GM12865 (cell line): ENCODE data around the gene XPNPEP1.

Experiments
- DNase-seq: peaks from one replicate; pipeline ENCODE4 v3.0.0; 2010; ENCODE audit warnings: low read depth
- H3K4me3 ChIP-seq: 2 replicates; pipeline ENCODE4 v1.5.1; 2011; ENCODE audit warnings: mild to moderate bottlenecking, low read depth, low read length, control low read depth
- CTCF ChIP-seq: IDR thresholded peaks from 2 replicates; pipeline ENCODE4 v1.5.1; 2011; ENCODE audit warnings: low read length, control low read depth, low read depth, inconsistent platforms; ENCODE audit not compliant: insufficient read depth; ENCODE audit errors: missing control alignments

The XPNPEP1 gene

GRCh38 chr10:109835257-109835656, 88.1 kb downstream of the XPNPEP1 start:
- TF ChIP-seq CTCF, result no peak
- DNase-seq, result no peak

GRCh38 chr10:109831846-109832245, 91.5 kb downstream of the XPNPEP1 start:
- DNase-seq, result no peak
- H3K4me3 ChIP-seq, result no peak overlapping the region
- TF ChIP-seq CTCF, result no peak

More at GRCh38 chr10:109835257-109835656, 88.1 kb downstream of the XPNPEP1 start:
- H3K4me3 ChIP-seq, result no peak overlapping the region

- no peak for TF ChIP-seq CTCF
- no peak for DNase-seq
- H3K4me3 ChIP-seq, result no peak overlapping the region
Observed at GRCh38 chr10:109824206-109824605, 99.1 kb downstream of the XPNPEP1 start.

- no peak for TF ChIP-seq CTCF
- DNase-seq, result no peak
- H3K4me3 ChIP-seq, result no peak overlapping the region
Observed at GRCh38 chr10:109823196-109823595, 100.1 kb downstream of the XPNPEP1 start.

- no peak for TF ChIP-seq CTCF
- H3K4me3 ChIP-seq, result no peak overlapping the region
- no peak for DNase-seq
Observed at GRCh38 chr10:109821672-109822071, 101.6 kb downstream of the XPNPEP1 start.

GRCh38 chr10:109820620-109821405, 102.5 kb downstream of the XPNPEP1 start:
- no peak for DNase-seq
- no peak for TF ChIP-seq CTCF

GRCh38 chr10:109819807-109820206, 103.5 kb downstream of the XPNPEP1 start:
- TF ChIP-seq CTCF, result no peak
- no peak for DNase-seq
- no peak overlapping the region for H3K4me3 ChIP-seq

More at GRCh38 chr10:109820620-109821405, 102.5 kb downstream of the XPNPEP1 start:
- no peak overlapping the region for H3K4me3 ChIP-seq
